Measurements from ENCODE around the gene CNTN1.

- TF ChIP-seq POLR2AphosphoS5 (IDR thresholded peaks at IDR 0.05; ENCODE audit: low read depth, low read length) (no peak), TAF1 (IDR thresholded peaks at IDR 0.05; ENCODE audit: borderline replicate concordance, low read depth, low read length) (no peak)
These were observed 277.6 kb downstream of the CNTN1 start for GRCh38 chr12:40969796-40970195.
